CD4-positive, alpha-beta T cell treated with Interleukin-2 at 100 ng/mL for 4 hours (primary cell): ENCODE results near the gene RPP21.

Experiments used
- DNase-seq: peaks from one replicate; pipeline ENCODE4 v3.0.0-alpha.2; 2020; ENCODE audit warnings: low spot score

RPP21 gene

GRCh38 chr6:30380464-30380863 lies 35.5 kb downstream of the RPP21 start:
- DNase-seq, result no peak

GRCh38 chr6:30386166-30386565 lies 41.2 kb downstream of the RPP21 start:
- no peak for DNase-seq

GRCh38 chr6:30391240-30391639 lies 46.3 kb downstream of the RPP21 start:
- DNase-seq, result no peak

GRCh38 chr6:30394139-30394538 lies 49.2 kb downstream of the RPP21 start:
- DNase-seq, result no peak
